ENCODE results near the gene PCDH18.

DNA sequence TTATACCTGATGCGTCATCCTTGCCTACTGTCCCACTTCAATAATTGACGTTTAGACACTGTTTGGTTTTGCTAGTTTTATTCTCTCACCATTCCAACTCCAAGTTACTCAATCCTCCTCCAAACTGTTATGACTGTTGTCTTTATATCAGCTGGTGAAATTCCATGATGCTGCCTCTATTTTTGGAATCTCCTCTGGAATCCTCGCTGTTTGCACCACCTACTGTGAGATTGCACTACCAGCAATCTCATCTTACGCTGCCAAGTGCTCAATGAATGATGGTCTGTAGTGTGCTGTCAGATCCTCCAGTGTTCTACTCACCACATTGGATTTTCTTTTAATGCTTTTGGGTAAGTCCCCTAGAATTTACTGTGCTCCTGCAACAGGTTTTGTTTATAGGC is 13.2 kb upstream of the PCDH18 start:
- TF ChIP-seq, protein P1, sequence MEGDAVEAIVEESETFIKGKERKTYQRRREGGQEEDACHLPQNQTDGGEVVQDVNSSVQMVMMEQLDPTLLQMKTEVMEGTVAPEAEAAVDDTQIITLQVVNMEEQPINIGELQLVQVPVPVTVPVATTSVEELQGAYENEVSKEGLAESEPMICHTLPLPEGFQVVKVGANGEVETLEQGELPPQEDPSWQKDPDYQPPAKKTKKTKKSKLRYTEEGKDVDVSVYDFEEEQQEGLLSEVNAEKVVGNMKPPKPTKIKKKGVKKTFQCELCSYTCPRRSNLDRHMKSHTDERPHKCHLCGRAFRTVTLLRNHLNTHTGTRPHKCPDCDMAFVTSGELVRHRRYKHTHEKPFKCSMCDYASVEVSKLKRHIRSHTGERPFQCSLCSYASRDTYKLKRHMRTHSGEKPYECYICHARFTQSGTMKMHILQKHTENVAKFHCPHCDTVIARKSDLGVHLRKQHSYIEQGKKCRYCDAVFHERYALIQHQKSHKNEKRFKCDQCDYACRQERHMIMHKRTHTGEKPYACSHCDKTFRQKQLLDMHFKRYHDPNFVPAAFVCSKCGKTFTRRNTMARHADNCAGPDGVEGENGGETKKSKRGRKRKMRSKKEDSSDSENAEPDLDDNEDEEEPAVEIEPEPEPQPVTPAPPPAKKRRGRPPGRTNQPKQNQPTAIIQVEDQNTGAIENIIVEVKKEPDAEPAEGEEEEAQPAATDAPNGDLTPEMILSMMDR (conservative IDR thresholded peaks at IDR 0.05) = no peak
- no peak for TF ChIP-seq EZH2 (IDR thresholded peaks at IDR 0.05; ENCODE audit: low read depth)

Data from PC-9 (cell line).